SKM-1 (cell line): ENCODE data around the gene ODAD4.
"Not testable (repeated sequence)": the region's sequence is repeated elsewhere in the genome, so short reads cannot be mapped to it uniquely, and the experiment has no call there.

ENCODE experiments used
- DNase-seq: peaks from one replicate; lab custom pipeline; 2025; ENCODE audit not compliant: unreplicated experiment; lab: John Stamatoyannopoulos, UW

ODAD4 gene

DNA sequence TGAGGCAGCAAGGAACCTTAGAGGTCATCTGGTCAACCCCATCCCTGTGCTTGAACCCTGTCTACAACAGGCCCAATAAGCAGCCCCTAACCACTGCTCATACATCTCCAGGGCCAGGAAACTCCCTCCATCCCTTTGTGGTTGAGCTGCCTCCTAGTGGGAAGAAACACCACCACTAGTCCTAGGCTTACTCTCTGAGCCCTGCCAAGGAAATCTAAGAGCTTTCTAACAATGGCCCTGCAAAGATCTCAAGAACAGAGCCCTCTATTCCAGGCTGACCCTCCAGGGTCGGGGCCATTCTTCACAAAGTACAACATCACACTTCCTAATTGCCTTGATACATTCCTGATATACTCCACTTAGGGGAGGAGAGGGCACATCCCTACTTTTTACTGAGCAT is 17.5 kb upstream of the ODAD4 start:
- no peak for DNase-seq

GRCh38 chr17:41913798-41914197 is 16.6 kb upstream of the ODAD4 start:
- DNase-seq: no peak

DNA sequence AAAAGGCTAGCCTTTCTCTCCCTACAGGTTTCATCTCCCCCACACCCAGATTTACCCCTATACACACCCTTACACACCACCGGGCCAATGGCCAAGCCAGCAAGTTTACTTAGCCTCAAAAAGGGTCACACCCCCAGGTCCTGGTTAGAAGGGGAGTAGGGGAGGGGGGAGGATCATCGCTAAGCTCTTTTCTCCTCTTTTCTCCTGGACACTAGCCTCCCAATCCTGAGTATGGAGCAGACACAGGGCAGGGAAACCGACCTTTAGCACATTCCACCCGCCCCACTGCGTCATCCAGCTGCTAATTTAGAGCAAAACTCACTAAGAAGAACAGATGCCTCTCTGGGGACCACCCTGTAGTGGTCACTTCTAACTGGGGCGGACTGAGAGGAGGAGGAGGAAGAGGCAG is 16.1 kb upstream of the ODAD4 start:
- no peak for DNase-seq

DNA sequence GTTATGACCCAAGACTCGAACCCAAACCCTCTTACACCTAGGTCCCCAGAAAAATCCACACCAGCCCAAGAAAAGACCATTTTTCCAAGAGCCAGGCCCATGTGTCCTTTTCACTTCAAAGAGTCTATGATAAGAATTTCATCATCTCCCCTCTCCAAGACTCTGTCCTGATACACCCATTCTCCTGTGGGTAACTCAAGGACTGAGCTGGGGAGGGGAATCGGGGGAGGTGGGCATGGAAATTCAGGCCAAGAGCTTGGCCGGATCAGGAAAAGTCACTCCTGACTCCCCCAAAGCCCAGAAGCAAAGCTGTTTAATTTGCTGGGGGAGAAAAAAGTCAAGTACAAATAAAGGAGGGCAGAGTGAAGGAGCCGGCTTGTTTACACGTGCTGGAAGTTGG is 15.4 kb upstream of the ODAD4 start:
- no peak for DNase-seq

DNA sequence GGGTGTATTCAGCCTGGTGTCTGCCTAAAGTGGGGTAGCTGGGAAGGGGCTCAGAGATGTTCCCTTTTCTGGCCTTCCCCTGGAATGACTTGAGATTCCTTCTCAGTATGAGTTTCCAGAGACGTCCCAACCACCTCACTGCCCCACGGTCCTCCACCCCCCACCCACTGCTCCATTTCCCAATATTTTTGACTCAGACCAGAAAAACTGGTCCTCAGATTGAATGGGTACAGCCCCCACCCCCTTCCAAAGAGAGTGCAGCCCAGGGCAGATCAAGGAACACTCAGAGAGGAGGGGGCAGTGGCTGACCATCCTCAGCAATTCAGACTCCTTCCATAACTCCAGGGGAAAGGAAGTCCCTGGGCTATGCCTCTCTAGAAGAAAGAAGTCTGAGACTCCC is 14.9 kb upstream of the ODAD4 start:
- DNase-seq: no peak

- no peak for DNase-seq
These were observed 13.2 kb upstream of the ODAD4 start for GRCh38 chr17:41917192-41917591.

DNA sequence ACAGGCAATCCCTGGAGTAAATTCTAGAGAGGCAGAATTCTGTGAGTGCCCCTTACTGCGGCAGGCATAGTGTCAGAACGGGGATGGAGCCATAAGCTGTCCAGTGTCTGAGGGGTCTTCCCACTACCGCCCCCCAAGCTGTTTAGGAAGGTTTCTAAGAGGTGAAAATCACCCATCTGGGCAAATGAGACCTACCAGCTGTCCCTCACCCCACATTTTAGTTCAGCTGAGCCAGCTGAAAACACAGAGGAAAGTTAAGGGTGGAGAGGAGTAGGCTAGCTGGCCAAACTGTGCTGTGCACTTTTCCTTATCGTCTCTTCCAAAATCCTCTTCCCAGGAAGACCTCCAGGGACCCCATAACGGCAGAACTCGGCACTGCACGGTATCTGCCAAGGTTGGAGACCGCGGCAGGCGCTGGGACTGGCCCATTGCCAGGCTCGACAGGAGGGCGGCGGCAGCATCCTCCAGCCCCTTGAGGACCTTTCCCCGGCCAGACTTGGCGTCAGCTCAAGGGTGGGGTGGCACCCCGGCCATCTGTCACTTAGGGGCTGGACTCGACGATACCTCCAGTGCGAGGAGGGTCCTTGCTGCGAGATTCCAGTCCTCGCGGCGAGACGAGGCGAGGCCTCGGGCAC is 12.6 kb upstream of the ODAD4 start:
- no peak for DNase-seq

- DNase-seq: peak; percentile 90
These were observed 11.9 kb upstream of the ODAD4 start, which contains the start of gene ACLY for GRCh38 chr17:41918314-41919164. ACLY (minus strand) TSS chr17:41918951; CDS start chr17:41913873, 5,078 bp downstream.

DNA sequence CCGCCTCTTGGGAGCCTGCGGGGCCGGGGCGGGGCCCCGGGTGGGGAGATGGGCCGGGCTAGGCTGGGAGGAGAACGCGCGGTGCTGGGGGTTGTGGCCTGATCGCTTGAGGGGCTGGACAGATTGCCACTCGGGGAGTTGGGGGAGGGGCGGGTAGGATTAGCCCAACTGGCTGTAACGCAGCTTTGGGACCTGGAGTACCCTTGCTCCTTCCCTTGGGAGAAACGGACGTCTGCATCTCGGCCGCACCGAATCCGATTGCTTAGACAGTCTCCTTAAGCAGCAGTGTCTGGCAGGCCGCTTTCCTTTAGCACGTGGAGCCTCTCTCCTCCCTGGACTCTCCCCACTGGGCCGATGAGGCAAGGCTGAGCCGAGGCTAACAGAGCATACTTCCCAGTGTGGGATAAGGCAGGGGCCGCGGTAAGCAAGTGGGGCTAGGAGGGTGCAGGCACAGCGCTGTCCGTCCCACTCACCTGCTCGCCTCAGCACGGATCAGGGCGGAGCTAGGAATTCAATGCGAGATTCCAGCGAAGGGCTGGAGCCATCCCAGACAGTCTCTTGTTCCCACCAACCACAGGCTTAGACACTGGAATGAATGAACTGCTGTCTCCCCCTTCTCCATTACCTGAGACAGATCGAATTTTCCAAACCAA is 11.1 kb upstream of the ODAD4 start:
- no peak for DNase-seq

DNA sequence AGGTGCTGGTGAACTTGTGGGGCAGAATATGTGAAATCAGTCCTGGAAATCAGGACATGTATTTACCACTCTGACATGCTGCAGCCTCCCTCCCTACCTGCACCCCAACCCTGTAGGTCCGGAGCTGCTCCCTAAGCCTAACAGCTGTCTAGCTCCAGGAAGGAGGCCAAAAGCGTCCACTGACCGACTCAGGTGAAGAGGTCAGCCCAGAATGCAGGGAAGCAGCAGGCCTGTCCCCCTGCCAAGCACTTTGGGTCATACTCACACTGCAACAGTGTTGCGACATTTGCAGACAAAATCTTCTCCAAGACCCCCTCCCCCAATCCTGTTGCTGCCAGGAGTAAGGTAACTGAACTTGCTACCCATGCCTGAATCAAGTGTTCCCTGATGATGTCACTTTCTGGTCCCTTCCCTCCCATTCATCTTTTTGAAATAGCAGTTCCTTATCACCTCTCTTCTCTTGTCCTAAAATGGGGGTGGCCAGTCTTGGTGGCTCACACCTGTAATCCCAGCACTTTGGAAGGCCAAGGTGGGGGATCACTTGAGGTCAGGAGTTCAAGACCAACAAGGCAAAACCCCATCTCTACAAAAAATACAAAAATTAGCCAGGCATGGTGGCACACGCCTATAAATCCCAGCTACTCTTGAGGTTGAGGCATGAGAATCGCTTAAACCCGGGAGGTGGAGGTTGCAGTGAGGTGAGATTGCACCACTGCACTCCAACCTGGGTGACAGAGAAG is 10.4 kb upstream of the ODAD4 start:
- DNase-seq: no peak

- no peak for DNase-seq
These were observed 9.8 kb upstream of the ODAD4 start for GRCh38 chr17:41920580-41920955.

GRCh38 chr17:41925991-41926590 is 4.3 kb upstream of the ODAD4 start:
- DNase-seq: no peak

DNA sequence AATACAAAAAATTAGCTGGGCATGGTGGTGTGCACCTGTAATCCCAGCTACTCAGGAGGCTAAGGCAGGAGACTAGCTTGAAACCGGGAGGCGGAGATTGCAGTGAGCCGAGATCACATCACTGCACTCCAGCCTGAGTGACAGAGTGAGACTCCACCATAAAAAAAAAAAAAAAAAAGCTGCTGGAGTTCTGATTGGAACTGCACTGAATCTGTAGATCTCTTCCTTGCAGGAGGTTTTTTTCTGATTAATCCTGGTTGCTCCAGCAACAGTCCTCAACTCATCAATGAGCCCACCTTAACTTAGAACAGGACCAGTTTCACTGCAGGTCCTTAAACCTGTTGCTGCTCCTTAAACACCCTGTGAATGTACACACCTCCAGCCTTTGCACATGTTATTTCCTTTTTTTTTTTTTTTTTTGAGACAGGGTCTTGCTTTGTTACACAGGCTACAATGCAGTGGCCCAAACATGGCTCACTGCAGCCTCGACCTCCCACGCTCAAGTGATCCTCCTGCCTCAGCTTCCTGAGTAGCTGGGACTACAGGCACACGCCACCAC is 1.6 kb upstream of the ODAD4 start:
- DNase-seq: no peak

DNA sequence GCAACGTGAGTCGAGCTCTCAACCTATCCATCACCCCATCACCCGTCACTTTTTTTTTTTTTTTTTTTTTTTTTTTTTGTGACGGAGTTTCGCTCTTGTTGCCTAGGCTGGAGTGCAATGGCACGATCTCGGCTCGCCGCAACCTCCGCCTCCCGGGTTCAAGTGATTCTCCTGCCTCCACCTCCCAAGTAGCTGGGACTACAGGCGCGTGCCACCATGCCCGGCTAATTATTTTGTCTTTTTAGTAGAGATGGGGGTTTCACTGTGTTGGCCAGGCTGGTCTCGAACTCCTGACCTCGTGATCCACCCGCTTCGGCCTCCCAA is 378 bp downstream of the ODAD4 start:
- not testable (repeated sequence) for DNase-seq

- not testable (repeated sequence) for DNase-seq
These were observed 1.3 kb downstream of the ODAD4 start for GRCh38 chr17:41931715-41932114.

DNA sequence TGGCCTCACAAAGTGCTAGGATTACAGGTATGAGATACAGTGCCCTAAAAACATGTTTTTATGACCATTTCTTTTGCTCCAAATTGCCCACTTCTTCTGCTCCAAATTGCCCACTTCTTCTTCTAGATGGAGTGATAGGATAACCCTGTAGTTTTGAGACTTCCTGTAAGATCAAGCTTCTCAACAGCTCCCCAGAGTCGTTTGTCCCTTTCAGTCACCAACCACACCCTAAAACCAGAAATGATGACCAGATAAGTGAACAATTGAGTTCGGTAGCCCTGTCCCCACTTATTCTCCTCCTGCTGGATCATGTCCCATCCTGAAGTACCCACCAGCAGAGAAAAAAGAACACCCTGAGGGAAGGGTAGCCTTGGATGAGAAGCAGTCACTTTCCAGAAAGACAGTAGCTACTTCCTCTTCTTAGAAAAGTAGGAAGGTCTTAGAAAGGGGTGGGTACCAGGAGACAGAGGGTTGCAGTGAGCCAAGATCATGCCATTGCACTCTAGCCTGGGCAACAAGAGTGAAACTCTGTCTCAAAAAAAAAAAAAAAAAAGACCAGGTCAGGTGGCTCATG is 2.5 kb downstream of the ODAD4 start:
- peak; percentile 62 for DNase-seq

- DNase-seq: no peak
These were observed 5.2 kb downstream of the ODAD4 start for GRCh38 chr17:41935641-41936040.

DNA sequence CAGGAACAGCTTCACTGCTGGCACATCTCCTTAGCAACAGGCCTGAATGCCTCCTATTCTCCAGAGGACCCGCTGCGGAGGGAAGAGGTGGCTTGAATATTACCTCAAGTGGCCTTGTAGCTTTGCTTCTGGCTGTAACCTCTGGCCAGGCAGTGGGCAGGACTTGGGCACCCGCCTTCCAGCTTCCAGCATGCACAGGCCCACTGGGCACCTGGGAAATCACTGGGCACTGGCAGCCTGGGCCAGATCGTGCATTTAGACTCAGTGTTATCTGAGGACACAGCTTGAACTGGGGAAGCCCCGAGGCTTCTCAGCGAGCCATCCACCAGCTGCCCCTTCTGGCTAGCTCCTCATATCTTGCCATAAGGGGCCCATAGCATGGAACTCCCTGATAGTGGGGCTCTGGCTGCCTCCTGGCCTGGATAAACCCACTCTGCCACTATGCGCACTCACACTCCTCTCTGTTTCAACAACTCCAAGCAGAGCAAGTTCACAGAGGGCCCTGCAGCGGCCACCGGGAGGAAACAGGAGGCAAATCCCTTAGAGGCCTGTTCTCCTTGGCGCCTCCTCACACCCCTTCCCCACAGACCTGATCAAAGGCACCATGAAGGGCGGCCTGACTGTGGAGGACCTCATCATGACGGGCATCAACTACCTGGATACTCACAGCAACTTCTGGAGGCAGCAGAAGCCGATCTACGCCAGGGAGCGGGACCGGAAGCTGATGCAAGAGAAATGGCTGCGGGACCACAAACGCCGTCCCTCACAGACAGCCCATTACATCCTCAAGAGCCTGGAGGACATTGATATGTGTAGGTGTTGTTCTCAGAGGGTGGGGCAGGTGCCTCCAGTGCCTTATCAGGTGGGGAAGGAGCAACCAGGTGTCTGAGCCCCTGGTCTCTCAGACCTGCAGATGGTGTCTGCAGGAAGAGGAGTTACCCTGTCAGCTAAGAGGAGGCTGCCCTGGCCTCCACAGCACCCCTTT is 7.8 kb downstream of the ODAD4 start:
- DNase-seq: no peak

GRCh38 chr17:41939044-41939692 is 8.8 kb downstream of the ODAD4 start:
- no peak for DNase-seq
